ENCODE results near the gene SETBP1. TPM values are rescaled to one million over a fixed set of nuclear protein-coding genes. Genes with fewer than 3 reads are reported as not detected.

SETBP1 gene
- total RNA-seq, 1 experiment from 2014 or later = 0.05 TPM

DNA sequence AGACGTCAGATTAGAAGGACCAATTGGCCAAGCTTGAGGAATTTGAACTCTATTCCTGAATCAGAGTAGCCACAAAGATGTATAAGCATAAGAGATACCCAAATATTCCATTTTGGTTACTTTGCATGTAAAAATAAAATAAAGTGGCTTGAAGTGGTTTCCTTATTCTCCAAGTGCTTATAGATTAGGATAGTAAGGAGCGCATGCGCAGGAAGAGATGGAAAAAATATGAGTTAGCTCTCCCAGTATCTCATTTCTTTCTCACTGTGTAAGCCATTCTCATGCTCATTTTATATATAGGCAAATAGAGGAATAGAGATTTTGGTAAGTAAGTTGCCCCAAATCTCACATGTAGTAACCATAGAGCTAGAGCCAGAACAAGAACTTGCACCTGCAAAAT is 241.3 kb downstream of the SETBP1 start:
- Histone ChIP-seq H3K36me3 (ENCODE audit: control insufficient read depth in 1 of 2, insufficient read depth in 2 of 2, low read length in 2 of 2) (no peaks in the 10 kb centered on the region), H4K20me1 (ENCODE audit: insufficient read depth) (no peaks in the 10 kb centered on the region), H2AFZ (ENCODE audit: low read depth, low read length, poor library complexity, severe bottlenecking) (no peak overlapping the region), H3K4me2 (ENCODE audit: low read length) (no peak overlapping the region), H3K4me1 (ENCODE audit: control insufficient read depth in 1 of 2, insufficient read depth in 2 of 2, low read length in 2 of 2) (no peaks in the 10 kb centered on the region), H3K4me3 (replicated peaks in 1 of 2; ENCODE audit: low read depth in 1 of 2, low read length in 2 of 2) (no peak overlapping the region), H3K9me2 (ENCODE audit: insufficient read depth) (no peaks in the 10 kb centered on the region), H3K27ac (ENCODE audit: low read depth, low read length) (no peak overlapping the region), H3K9ac (ENCODE audit: low read length) (no peak overlapping the region), H3K27me3 (ENCODE audit: insufficient read depth, low read length) (no peaks in the 10 kb centered on the region), H3K79me2 (ENCODE audit: insufficient read depth, low read length) (no peaks in the 10 kb centered on the region), H3K9me3 (ENCODE audit: control insufficient read depth in 1 of 2, insufficient read depth in 1 of 2, low read depth in 1 of 2, low read length in 2 of 2) (peaks cover 12 to 26% of the 10 kb centered on the region in 2 experiments; a peak in 2 of 4 replicates)
- ATAC-seq (no peak), DNase-seq (ENCODE audit: low read depth, low spot score) (no peak)
- RAD21 ChIA-PET (ENCODE audit: low non-redundant PET in 1 of 2, low total read pairs in 2 of 2, uncharacterized antibody in 2 of 2, unreplicated experiment in 2 of 2) = no interaction called here
- POLR2A ChIA-PET = no interaction called here
- TF ChIP-seq, protein P1, sequence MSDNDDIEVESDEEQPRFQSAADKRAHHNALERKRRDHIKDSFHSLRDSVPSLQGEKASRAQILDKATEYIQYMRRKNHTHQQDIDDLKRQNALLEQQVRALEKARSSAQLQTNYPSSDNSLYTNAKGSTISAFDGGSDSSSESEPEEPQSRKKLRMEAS (IDR thresholded peaks at IDR 0.05) = no peak
- no peak for TF ChIP-seq RAD21 (IDR thresholded peaks at IDR 0.05; ENCODE audit: low read depth)
- TF ChIP-seq SRF (IDR thresholded peaks at IDR 0.05; ENCODE audit: low read depth) = no peak
- TF ChIP-seq JUND (IDR thresholded peaks at IDR 0.05) = no peak
- no peak for TF ChIP-seq ATF3 (IDR thresholded peaks at IDR 0.05)
- BruUV-seq (replicated peaks) = no TSS peak
- intact Hi-C loops (cut with micrococcal nuclease) = no loop called here
- CTCF ChIA-PET = no interaction called here

DNA sequence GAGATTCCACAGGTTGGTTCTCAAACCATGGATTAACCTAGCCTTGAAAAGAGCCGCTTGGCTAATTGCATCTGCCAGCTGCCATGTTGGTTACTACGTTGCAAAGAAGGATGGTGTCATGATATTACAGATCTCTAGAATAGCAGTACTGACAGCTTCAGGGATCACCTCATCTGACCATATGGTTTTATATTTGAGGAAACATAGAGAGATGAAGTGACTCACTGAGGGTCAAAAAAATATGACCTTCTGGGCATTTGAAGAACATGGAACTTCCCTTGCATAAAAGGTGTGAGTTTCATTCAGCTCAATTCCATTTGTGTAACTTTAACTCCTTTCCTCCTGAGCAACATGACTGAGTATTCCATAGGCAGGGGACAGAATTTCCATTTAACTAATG is 242.3 kb downstream of the SETBP1 start:
- RAD21 ChIA-PET (ENCODE audit: low non-redundant PET in 1 of 2, low total read pairs in 2 of 2, uncharacterized antibody in 2 of 2, unreplicated experiment in 2 of 2) = no interaction called here
- Histone ChIP-seq H3K27ac (ENCODE audit: low read depth, low read length) (no peak overlapping the region), H3K79me2 (ENCODE audit: insufficient read depth, low read length) (no peaks in the 10 kb centered on the region), H3K4me1 (ENCODE audit: control insufficient read depth in 1 of 2, insufficient read depth in 2 of 2, low read length in 2 of 2) (no peaks in the 10 kb centered on the region), H3K4me3 (replicated peaks in 1 of 2; ENCODE audit: low read depth in 1 of 2, low read length in 2 of 2) (no peak overlapping the region), H4K20me1 (ENCODE audit: insufficient read depth) (no peaks in the 10 kb centered on the region), H3K36me3 (ENCODE audit: control insufficient read depth in 1 of 2, insufficient read depth in 2 of 2, low read length in 2 of 2) (no peaks in the 10 kb centered on the region), H3K9me3 (ENCODE audit: control insufficient read depth in 1 of 2, insufficient read depth in 1 of 2, low read depth in 1 of 2, low read length in 2 of 2) (peaks cover 12 to 26% of the 10 kb centered on the region in 2 experiments; a peak in 2 of 4 replicates), H3K9me2 (ENCODE audit: insufficient read depth) (no peaks in the 10 kb centered on the region), H3K4me2 (ENCODE audit: low read length) (no peak overlapping the region), H3K9ac (ENCODE audit: low read length) (no peak overlapping the region), H2AFZ (ENCODE audit: low read depth, low read length, poor library complexity, severe bottlenecking) (no peak overlapping the region), H3K27me3 (ENCODE audit: insufficient read depth, low read length) (no peaks in the 10 kb centered on the region)
- intact Hi-C loops (cut with micrococcal nuclease) = no loop called here
- ATAC-seq (no peak), DNase-seq (ENCODE audit: low read depth, low spot score) (no peak)
- POLR2A ChIA-PET = no interaction called here
- BruUV-seq (replicated peaks) = no TSS peak
- CTCF ChIA-PET = no interaction called here
- TF ChIP-seq CBX3 (IDR thresholded peaks at IDR 0.05; ENCODE audit: low read depth) (no peak), CEBPB (IDR thresholded peaks at IDR 0.05; ENCODE audit: low read depth) (no peak), SRF (IDR thresholded peaks at IDR 0.05; ENCODE audit: low read depth) (no peak), FOSL1 (IDR thresholded peaks at IDR 0.05; ENCODE audit: low read depth) (no peak), TCF7L2 (IDR thresholded peaks at IDR 0.05; ENCODE audit: borderline replicate concordance, extremely low read depth, insufficient read depth, insufficient read length) (no peak), ZFX (IDR thresholded peaks at IDR 0.05) (no peak), POLR2AphosphoS5 (IDR thresholded peaks at IDR 0.05; ENCODE audit: low read depth, low read length) (no peak), SIN3A (IDR thresholded peaks at IDR 0.05; ENCODE audit: low read depth) (no peak), EGR1 (IDR thresholded peaks at IDR 0.05; ENCODE audit: low read depth) (no peak), ELF1 (IDR thresholded peaks at IDR 0.05; ENCODE audit: borderline replicate concordance, low read depth) (no peak), SP1 (IDR thresholded peaks at IDR 0.05; ENCODE audit: low read depth) (no peak), EZH2phosphoT487 (IDR thresholded peaks at IDR 0.05; ENCODE audit: borderline replicate concordance) (no peak), ATF3 (IDR thresholded peaks at IDR 0.05) (no peak), JUND (IDR thresholded peaks at IDR 0.05) (no peak)
- TF ChIP-seq, protein P2, sequence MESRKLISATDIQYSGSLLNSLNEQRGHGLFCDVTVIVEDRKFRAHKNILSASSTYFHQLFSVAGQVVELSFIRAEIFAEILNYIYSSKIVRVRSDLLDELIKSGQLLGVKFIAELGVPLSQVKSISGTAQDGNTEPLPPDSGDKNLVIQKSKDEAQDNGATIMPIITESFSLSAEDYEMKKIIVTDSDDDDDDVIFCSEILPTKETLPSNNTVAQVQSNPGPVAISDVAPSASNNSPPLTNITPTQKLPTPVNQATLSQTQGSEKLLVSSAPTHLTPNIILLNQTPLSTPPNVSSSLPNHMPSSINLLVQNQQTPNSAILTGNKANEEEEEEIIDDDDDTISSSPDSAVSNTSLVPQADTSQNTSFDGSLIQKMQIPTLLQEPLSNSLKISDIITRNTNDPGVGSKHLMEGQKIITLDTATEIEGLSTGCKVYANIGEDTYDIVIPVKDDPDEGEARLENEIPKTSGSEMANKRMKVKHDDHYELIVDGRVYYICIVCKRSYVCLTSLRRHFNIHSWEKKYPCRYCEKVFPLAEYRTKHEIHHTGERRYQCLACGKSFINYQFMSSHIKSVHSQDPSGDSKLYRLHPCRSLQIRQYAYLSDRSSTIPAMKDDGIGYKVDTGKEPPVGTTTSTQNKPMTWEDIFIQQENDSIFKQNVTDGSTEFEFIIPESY (IDR thresholded peaks at IDR 0.05; ENCODE audit: extremely low read depth, insufficient replicate concordance, low read length) = no peak
- TF ChIP-seq, protein P1 (IDR thresholded peaks at IDR 0.05) = no peak
- TF ChIP-seq, protein P3, sequence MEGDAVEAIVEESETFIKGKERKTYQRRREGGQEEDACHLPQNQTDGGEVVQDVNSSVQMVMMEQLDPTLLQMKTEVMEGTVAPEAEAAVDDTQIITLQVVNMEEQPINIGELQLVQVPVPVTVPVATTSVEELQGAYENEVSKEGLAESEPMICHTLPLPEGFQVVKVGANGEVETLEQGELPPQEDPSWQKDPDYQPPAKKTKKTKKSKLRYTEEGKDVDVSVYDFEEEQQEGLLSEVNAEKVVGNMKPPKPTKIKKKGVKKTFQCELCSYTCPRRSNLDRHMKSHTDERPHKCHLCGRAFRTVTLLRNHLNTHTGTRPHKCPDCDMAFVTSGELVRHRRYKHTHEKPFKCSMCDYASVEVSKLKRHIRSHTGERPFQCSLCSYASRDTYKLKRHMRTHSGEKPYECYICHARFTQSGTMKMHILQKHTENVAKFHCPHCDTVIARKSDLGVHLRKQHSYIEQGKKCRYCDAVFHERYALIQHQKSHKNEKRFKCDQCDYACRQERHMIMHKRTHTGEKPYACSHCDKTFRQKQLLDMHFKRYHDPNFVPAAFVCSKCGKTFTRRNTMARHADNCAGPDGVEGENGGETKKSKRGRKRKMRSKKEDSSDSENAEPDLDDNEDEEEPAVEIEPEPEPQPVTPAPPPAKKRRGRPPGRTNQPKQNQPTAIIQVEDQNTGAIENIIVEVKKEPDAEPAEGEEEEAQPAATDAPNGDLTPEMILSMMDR (IDR thresholded peaks at IDR 0.05 in 2 of 3, conservative IDR thresholded peaks at IDR 0.05 in 1 of 3; ENCODE audit: borderline replicate concordance in 1 of 3, insufficient read depth in 1 of 3, low read depth in 2 of 3, low read length in 2 of 3) = no peak
